ENCODE measurements around the gene CASZ1. TPM values are rescaled to one million over a fixed set of nuclear protein-coding genes. Genes with fewer than 3 reads are reported as not detected.
A peak's percentile ranks its signal among the peaks of the same experiment; 100 is the strongest.

Gene CASZ1
- total and polyA plus RNA-seq, 2 experiments from 2014 or later = 6.2 to 6.7 TPM

DNA sequence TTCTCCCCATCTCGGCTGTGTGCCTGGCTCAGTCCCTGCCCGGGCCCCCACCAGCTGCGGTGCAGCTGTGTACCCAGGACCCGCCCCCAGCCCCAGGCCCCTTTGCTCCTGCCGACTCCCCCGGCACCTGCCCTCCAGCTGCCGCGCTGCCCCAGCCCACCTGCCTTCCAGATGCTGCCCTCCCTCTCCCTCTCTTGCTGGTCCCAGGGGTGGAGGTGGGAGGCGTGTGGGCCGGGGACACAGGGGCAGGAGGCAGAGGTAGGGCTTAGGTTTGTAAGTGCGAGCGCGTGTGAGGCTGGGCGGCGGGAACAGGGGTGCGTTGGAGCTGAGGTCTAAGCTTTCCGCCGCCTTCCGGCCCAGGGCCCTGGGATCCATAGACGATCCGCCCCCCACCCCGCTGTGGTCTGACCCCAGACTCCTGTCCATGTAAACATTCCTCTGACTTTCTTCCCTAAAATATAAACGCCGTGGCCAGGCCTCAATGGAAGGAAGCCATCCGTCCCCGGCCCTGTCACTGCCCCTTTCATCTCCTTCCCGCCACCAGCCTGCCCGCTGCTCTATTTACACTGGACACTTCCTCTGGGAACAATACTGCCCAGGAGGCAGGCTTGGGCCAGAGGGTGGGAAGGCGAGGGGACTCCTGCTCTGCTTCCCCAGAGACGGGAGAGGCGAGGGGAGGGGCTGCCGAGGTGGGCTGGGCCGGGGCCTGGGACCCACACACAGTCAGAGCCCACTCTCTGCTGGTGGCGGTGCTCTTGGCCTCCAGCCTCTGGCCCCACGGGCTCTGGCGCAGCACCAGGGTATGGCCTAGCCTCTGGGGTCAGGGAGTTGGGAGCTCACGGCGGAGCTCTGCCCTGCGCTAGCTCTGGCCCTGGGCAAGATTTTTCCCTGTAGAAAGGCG, 128.3 kb downstream of the CASZ1 start:
- no peaks in the 10 kb centered on the region for H3F3A ChIP-seq (replicated peaks; ENCODE audit: low read depth)
- H3K4me1 ChIP-seq (ENCODE audit: insufficient read depth) = no peaks in the 10 kb centered on the region; the same call in 1 of the 2 replicates
- H3K4me3 ChIP-seq = no peak overlapping the region
- TF ChIP-seq EZH2phosphoT487 (IDR thresholded peaks at IDR 0.05; ENCODE audit: unreplicated experiment) = no peak
- TF ChIP-seq, protein P1, sequence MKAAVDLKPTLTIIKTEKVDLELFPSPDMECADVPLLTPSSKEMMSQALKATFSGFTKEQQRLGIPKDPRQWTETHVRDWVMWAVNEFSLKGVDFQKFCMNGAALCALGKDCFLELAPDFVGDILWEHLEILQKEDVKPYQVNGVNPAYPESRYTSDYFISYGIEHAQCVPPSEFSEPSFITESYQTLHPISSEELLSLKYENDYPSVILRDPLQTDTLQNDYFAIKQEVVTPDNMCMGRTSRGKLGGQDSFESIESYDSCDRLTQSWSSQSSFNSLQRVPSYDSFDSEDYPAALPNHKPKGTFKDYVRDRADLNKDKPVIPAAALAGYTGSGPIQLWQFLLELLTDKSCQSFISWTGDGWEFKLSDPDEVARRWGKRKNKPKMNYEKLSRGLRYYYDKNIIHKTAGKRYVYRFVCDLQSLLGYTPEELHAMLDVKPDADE (IDR thresholded peaks at IDR 0.05) = no peak
- no peak for TF ChIP-seq EZH2 (IDR thresholded peaks at IDR 0.05; ENCODE audit: low read depth, unreplicated experiment)
- TF ChIP-seq ZNF114 (CRISPR knock-in tag; IDR thresholded peaks at IDR 0.05) = no peak
- TF ChIP-seq NANOG (IDR thresholded peaks at IDR 0.05; ENCODE audit: borderline replicate concordance) = no peak
- TF ChIP-seq, protein P2, sequence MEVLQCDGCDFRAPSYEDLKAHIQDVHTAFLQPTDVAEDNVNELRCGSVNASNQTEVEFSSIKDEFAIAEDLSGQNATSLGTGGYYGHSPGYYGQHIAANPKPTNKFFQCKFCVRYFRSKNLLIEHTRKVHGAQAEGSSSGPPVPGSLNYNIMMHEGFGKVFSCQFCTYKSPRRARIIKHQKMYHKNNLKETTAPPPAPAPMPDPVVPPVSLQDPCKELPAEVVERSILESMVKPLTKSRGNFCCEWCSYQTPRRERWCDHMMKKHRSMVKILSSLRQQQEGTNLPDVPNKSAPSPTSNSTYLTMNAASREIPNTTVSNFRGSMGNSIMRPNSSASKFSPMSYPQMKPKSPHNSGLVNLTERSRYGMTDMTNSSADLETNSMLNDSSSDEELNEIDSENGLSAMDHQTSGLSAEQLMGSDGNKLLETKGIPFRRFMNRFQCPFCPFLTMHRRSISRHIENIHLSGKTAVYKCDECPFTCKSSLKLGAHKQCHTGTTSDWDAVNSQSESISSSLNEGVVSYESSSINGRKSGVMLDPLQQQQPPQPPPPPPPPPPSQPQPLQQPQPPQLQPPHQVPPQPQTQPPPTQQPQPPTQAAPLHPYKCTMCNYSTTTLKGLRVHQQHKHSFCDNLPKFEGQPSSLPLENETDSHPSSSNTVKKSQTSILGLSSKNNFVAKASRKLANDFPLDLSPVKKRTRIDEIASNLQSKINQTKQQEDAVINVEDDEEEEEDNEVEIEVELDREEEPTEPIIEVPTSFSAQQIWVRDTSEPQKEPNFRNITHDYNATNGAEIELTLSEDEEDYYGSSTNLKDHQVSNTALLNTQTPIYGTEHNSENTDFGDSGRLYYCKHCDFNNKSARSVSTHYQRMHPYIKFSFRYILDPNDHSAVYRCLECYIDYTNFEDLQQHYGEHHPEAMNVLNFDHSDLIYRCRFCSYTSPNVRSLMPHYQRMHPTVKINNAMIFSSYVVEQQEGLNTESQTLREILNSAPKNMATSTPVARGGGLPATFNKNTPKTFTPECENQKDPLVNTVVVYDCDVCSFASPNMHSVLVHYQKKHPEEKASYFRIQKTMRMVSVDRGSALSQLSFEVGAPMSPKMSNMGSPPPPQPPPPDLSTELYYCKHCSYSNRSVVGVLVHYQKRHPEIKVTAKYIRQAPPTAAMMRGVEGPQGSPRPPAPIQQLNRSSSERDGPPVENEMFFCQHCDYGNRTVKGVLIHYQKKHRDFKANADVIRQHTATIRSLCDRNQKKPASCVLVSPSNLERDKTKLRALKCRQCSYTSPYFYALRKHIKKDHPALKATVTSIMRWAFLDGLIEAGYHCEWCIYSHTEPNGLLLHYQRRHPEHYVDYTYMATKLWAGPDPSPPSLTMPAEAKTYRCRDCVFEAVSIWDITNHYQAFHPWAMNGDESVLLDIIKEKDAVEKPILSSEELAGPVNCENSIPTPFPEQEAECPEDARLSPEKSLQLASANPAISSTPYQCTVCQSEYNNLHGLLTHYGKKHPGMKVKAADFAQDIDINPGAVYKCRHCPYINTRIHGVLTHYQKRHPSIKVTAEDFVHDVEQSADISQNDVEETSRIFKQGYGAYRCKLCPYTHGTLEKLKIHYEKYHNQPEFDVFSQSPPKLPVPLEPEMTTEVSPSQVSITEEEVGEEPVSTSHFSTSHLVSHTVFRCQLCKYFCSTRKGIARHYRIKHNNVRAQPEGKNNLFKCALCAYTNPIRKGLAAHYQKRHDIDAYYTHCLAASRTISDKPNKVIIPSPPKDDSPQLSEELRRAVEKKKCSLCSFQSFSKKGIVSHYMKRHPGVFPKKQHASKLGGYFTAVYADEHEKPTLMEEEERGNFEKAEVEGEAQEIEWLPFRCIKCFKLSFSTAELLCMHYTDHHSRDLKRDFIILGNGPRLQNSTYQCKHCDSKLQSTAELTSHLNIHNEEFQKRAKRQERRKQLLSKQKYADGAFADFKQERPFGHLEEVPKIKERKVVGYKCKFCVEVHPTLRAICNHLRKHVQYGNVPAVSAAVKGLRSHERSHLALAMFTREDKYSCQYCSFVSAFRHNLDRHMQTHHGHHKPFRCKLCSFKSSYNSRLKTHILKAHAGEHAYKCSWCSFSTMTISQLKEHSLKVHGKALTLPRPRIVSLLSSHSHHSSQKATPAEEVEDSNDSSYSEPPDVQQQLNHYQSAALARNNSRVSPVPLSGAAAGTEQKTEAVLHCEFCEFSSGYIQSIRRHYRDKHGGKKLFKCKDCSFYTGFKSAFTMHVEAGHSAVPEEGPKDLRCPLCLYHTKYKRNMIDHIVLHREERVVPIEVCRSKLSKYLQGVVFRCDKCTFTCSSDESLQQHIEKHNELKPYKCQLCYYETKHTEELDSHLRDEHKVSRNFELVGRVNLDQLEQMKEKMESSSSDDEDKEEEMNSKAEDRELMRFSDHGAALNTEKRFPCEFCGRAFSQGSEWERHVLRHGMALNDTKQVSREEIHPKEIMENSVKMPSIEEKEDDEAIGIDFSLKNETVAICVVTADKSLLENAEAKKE (CRISPR knock-in tag; IDR thresholded peaks at IDR 0.05) = no peak
- TF ChIP-seq, protein P3, sequence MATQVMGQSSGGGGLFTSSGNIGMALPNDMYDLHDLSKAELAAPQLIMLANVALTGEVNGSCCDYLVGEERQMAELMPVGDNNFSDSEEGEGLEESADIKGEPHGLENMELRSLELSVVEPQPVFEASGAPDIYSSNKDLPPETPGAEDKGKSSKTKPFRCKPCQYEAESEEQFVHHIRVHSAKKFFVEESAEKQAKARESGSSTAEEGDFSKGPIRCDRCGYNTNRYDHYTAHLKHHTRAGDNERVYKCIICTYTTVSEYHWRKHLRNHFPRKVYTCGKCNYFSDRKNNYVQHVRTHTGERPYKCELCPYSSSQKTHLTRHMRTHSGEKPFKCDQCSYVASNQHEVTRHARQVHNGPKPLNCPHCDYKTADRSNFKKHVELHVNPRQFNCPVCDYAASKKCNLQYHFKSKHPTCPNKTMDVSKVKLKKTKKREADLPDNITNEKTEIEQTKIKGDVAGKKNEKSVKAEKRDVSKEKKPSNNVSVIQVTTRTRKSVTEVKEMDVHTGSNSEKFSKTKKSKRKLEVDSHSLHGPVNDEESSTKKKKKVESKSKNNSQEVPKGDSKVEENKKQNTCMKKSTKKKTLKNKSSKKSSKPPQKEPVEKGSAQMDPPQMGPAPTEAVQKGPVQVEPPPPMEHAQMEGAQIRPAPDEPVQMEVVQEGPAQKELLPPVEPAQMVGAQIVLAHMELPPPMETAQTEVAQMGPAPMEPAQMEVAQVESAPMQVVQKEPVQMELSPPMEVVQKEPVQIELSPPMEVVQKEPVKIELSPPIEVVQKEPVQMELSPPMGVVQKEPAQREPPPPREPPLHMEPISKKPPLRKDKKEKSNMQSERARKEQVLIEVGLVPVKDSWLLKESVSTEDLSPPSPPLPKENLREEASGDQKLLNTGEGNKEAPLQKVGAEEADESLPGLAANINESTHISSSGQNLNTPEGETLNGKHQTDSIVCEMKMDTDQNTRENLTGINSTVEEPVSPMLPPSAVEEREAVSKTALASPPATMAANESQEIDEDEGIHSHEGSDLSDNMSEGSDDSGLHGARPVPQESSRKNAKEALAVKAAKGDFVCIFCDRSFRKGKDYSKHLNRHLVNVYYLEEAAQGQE (IDR thresholded peaks at IDR 0.05; ENCODE audit: unreplicated experiment) = no peak
- TF ChIP-seq STAT1 (IDR thresholded peaks at IDR 0.05; ENCODE audit: unreplicated experiment) = no peak
- TF ChIP-seq CREB1 (CRISPR knock-in tag; IDR thresholded peaks at IDR 0.05; ENCODE audit: low read depth) = no peak
- TF ChIP-seq, protein P4, sequence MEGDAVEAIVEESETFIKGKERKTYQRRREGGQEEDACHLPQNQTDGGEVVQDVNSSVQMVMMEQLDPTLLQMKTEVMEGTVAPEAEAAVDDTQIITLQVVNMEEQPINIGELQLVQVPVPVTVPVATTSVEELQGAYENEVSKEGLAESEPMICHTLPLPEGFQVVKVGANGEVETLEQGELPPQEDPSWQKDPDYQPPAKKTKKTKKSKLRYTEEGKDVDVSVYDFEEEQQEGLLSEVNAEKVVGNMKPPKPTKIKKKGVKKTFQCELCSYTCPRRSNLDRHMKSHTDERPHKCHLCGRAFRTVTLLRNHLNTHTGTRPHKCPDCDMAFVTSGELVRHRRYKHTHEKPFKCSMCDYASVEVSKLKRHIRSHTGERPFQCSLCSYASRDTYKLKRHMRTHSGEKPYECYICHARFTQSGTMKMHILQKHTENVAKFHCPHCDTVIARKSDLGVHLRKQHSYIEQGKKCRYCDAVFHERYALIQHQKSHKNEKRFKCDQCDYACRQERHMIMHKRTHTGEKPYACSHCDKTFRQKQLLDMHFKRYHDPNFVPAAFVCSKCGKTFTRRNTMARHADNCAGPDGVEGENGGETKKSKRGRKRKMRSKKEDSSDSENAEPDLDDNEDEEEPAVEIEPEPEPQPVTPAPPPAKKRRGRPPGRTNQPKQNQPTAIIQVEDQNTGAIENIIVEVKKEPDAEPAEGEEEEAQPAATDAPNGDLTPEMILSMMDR (conservative IDR thresholded peaks at IDR 0.05; ENCODE audit: low read depth in 2 of 2) = no peak
- no peaks in the 10 kb centered on the region for H3K36me3 Mint-ChIP-seq (ENCODE audit: low read depth)
- H3K79me2 ChIP-seq (replicated peaks; ENCODE audit: insufficient read depth) = no peaks in the 10 kb centered on the region
- H3K27ac ChIP-seq (ENCODE audit: low read depth) = peak overlapping the region; percentile 66
- no peak overlapping the region for H3K27ac Mint-ChIP-seq
- H3K4me1 Mint-ChIP-seq = peaks cover 44% of the 10 kb centered on the region
- H3K27me3 Mint-ChIP-seq (ENCODE audit: insufficient read depth, low read depth, poor library complexity) = peaks cover 9% of the 10 kb centered on the region
- no peaks in the 10 kb centered on the region for H3K27me3 ChIP-seq (ENCODE audit: insufficient read depth)
- H3K4me2 ChIP-seq = no peak overlapping the region
- no peaks in the 10 kb centered on the region for H3K9me2 ChIP-seq (ENCODE audit: insufficient read depth)
- DNase-seq (ENCODE audit: low spot score) (peak; percentile 48), ATAC-seq (peak; percentile 18)
- H2AFZ ChIP-seq = no peak overlapping the region
- no peaks in the 10 kb centered on the region for H3K9me3 Mint-ChIP-seq
- no peaks in the 10 kb centered on the region; the same call in 1 of the 2 replicates for H3K36me3 ChIP-seq (ENCODE audit: insufficient read depth)
- H3K4me3 Mint-ChIP-seq = no peak overlapping the region
- no peaks in the 10 kb centered on the region for H4K20me1 ChIP-seq (replicated peaks; ENCODE audit: insufficient read depth)
